8988T (cell line): ENCODE measurements around the gene ZIC2.

Experiments used
- DNase-seq: peaks from one replicate; pipeline ENCODE4 v3.0.0; 2011

ZIC2 gene

DNA sequence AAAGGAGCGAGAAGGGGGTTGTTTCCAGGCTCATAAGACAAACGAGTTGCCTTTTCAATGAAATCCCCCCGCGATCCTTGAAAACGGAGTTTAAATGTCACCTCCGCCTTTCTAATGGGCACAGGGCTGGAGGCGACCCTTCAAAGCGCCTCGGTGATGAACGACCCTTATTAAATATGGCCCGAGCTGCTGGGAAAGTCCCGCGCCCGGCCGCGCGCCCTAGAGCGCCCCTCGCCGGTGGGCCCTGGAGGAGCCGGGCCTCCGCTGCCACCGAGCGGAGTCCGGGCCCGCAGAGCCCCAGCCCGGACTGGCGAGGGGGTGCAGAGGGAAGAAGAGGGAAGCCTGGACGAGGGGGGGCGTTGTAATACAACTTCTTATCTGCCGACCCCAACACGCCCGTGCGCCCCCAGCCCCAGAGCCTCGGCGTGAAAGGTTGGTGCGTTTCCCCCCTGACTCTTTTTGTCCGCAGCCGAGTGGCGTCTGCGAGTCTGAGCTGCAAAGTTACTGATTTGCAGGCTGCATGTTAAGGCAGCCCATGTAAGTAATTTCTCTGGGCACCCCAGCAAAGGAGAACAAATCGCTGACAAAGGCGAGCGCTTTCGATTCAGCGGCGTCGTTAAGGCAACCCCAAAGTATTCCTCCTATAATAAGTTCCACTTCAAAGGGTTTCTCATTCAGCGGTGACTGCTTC lies 21.9 kb upstream of the ZIC2 start:
- no peak for DNase-seq

DNA sequence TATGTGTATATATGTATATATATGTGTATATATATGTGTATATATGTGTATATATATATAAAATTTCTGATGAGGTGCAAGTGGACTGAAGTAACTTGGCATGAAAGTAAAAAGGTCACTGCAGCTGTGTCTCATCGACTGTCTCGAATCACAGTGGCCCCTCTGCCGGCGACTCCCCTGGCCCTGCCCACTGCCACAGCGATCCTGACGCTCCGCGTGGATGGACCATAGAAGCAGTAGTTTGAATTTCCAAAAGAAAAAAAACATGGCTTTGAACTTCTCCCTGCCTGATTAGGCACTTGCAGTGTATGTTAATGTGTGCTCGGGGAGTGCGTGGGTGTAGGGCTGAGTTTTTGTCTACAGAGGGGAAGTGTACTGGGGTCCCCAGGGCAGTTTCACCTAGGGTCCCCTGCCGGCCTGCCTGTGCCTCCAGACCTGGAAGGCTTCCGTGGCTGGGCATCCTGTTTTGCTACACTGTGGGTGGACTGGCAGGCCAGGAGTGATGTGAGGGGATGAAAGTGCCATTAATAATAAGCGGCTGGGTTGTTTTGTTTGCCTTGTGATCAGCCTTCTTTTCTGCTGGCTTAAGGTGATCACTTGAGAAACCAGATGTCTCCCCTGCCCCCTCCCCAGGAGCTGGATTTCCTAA lies 20.8 kb upstream of the ZIC2 start:
- DNase-seq = no peak

DNA sequence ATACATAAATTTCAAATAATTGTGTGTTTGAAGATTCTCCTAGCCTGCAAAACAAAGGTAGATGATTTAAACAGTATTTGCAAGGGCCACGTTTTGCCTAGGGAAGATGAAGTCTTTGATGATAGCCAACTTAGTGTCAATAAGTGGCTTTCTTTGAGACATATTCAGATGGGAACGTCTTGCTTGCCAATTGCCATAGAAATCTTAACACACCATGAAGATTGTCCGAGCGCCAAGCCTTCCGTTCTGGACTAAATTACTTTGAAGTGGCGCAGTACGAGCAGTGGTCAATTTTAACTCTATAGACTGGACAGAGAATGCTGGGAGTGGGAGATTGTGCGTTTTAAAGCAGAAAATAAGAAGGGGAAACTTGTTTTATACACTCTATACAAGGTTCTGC lies 19.9 kb upstream of the ZIC2 start:
- DNase-seq = no peak

DNA sequence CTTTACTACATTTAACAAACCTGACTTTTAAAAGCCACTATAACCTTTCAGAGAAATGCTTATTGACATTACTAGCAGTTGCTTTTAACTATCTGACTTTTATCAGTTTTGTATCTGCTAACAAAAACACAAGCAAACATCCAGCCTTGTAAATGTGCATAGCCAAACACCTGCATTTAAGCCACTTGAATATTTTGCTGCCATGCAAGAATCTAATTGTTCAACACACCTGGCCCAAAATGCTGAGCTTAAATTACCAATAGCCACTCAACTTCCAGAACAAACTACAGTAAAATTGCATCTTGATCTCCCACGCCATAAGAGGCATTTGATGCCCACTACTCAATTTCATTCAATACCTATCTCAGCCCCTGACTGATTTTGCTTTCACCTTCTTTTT lies 19.3 kb upstream of the ZIC2 start:
- DNase-seq = no peak

DNA sequence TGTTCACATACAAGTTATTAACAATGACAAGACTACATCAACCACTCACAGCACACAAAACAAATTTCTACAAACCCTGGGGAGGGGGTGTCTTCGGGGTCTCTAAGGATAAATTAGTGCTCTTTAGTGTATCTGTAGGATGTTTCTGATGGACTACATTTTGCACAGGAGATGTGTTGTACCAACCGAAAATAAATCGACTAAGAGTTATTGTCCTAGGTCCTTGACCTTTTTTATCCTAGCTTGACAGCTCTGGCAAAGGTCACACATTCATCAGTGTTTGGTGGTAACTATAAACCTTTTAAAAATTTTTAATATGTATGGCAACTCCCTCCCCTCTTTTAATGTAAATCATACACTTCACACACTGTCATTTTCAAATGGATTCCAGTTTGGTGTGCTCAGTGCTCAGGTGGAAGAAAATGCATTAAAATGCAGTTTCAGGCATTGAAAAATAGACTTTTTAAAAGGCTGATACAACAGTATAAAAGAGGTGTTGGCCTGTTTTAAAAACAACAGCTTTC lies 17.7 kb upstream of the ZIC2 start:
- no peak for DNase-seq

DNA sequence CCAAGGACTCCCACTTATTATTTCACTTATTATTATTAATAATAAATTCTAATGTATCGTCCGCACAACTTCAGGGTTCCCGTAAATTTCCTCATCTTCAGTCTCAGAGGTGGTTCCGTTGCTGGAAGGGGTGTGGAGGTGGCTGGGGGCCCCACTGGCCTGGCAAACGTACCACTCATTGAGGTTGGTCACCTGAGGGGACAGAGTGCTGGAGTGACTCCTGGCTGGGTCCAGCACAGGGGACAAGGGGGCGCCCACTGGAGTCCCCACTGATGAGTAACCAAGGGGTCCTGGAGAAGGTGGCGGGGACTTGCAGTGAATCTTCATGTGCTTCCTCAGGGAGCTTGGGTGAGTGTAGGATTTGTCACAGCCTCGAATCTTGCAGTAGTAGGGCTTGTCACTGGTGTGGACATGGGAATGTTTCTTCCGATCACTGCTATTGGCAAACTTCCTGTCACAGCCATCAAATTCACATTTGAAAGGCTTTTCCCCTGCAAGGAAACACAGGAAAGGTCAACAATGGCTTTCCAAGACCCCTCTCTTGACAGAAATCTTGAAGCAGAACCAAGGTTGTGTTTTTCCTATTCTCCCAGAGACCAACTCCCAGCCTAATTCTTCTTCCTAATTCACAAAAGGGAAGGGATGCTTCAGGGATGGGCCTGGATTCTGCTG lies 16.1 kb upstream of the ZIC2 start:
- no peak for DNase-seq

DNA sequence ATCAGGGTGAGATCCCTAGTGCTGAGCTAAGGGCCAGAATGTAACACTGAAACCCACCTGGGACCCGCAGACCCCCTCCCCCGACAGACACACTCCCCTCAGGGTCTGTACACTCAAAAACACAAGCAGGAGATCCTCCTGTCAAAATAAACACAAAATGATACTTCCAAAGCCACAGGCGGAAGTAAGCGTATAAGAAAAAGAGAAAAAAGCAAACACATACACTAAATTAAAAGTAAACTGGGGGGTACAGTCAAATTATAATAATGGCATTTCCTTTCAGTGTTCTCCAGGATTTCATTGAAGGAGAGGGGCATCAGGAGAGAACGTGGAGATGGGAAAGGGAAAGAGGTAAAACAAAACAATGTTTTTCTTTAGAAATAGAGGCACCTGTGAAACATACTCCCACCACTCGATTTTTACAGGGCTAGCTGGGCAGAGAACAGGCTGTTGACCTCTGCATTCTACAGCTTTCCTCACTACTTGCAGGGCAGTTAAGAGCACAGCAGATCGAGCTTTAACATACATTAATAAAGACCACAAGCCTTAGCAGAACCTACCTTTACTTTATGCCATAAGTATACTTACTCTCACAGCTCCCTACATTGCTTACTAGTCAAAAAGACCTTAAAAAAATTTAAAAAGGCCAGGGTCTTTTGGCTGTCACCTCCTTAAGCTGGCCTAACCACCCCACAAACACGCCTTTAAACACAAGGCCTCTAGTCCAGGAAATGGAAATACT lies 15.3 kb upstream of the ZIC2 start:
- no peak for DNase-seq

DNA sequence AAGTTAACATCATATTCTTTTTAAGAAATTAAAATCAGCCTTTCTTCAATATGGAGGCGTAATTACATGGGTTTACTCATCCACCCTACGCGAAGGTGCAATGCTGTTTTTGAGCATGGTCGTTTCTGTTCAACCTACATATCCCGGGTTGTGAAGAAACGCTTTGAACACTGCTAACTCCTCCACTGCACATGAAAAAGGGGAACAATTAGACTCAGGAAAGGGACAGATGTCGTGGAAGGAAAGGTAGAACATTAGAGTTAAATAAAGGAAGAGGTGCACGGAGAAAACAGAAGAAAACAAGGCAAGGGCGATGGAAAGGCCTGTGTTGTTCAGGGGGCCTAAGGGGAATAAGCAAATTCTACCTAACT lies 14.1 kb upstream of the ZIC2 start:
- no peak for DNase-seq

DNA sequence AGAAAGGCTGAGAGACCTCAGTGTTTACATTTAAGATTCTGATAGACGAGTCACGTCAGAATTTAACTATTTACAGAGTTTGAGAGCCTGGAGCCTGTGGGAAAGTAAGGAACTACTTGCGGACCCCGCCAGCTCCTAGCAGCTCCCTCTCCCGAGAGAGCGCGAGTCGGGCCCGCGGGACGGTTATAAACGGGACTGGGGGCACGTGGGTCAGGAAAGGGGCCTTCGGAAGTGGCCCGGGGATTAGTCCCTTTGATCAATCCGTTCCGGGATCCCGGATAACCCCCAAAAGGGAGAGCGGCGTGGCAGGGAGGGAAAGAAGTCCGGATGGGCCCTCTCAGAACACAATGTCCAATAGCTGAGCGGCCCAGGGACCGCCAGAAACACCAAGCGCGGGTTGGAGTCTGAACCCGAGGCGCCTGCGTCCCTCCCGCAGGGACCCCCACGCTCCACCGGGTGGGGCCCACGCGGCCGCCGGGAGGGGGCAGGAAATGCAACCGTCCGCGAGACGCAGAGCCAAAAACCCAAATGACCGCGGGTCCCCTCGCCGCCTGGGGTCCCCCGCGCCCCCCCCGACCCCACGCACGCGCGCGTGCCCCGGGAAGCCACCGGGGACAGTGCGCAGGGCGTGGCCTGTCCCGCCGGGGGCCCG lies 13.6 kb upstream of the ZIC2 start:
- DNase-seq = no peak

DNA sequence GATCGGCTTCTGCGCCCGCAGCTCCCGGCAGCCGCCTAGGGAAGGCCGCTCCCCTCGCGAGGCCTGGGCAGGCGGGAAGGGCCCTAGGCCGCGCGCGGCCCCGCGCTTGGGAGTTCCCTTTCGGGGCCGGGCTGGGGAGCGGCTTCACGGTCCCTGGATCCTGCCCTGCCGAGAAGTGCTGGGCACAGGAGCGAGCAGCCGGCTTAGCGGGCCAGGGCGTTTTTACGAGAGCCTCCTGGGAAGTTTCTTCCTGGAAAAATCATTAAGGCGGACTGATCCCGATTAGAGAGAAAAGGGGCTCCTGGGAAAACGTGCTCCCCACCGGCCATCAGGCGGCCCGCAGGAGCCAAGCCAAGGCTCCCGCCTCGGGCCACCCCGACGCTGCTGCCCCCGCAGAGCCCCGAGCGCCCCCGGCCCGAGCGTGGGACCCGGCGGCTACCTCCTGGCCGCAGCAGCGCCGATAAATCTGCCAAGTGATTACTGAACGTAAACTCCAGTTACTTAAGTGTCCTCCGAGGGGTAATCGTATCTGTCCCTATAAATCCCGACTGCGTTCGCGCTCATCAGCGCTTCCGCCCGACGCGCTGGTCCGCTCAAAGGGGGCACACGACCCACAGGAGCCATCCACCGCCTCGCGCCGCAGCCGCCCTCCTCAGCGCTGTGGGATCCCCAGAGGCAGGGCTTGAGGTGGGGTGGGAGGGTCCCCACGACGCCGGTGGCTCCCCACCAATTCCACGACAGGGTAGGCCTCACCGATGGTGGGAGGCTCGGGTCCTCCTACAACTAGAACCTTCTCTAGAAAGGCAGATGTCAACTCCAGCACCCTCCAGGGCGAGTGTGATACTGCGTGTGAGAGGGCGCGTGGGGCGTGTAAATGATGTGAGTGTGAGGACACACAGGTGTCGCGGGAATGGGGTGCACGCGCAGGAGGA lies 12.8 kb upstream of the ZIC2 start:
- no peak for DNase-seq

DNA sequence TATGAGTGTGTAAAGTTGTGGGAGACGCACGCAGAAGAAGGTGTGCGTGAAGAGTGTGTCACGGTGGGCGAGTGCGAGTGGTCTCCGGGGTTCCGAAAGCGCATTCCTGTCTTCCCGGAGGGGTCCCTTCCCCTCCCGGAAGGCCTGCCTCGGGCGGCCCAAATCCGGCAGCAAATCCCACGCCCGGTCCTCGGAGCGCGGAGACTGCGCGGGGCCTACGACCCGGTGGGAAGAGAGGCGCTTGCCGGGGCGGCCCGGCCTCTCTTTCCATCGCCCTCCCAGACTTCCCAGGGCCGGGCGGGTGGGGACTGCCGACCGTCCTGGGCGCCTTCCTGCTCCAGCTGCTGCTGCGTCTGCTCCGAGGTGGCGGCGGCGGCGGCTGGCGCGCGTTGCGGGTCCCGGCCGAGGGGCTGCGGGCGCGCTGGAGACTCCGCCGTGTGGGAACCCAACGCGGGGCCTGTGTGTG lies 12.1 kb upstream of the ZIC2 start:
- DNase-seq = no peak

DNA sequence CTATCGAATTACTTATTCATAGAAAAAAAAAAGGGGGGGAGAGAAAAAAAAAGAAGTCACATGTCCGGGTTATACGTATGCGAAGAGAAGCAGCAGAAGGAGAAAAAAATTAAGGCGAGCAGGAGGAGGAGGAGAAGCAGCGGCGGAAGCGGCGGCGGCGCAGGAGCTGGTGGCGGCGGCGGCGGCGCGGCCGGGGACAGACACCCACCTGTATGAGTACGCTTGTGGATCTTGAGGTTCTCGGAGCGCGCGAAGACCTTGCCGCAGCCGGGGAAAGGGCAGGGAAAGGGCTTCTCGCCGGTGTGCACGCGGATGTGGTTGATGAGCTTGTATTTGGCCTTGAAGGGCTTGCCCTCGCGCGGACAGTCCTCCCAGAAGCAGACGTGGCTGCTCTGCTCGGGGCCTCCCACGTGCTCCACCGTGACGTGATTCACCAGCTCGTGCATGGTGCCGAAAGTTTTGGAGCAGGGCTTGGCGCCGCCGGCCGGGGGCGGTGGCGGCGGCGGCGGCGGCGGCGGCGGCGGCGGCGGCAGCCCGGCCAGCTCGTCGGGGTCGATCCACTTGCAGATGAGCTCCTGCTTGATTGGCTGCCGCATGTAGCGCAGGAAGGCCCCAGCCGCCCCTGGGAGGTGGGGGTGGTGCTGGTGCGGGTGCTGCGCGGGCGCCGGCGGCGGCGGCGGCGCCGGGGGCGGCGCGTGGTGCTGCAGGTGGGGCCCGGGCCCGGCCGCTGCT lies 11.5 kb upstream of the ZIC2 start:
- DNase-seq = peak; percentile 85

DNA sequence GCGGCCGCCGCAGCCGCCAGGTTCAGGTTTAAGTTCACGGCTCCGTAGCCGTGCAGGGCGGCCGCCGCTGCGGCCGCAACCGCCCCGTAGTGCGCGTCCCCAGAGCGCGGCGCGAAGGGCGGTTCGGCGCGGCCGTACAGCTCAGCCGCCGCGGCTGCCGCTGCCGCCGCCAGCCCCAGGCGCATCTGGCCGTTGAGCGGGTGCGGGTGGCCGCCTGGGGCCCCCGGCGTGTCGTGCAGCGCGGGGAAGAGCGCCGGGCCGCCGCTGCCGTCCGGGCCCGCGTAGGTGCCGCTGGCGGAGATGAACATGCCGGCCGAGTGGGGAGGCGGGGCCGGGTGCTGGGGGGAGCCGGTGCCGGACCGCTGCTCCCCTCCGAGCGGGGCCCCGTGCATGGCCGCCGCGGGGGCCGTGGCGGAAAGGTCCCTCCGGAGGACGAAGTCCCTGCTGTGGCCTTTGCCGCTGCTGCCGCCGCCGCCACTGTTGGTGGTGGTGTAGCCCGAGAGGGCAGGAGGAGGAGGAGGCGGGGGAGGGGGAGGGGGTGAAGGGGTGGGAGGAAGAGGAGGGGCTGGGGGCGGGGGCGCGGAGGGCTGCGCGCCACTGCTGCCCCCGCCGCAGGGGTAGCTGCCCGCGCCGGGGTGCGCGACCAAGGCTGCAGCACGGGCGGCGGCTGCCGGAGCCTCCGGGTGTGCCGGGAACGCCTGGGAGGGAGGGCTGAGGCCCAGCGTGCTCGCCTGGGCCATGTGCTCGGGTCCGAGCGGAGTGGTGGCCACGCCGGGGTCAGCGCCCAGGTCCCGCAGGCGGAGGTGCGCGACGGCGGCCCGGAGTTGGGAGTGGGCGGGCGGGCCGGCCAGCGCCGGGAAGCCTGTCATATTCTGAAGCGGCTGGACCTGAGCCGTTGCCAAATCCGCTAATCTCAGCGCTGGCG lies 10.7 kb upstream of the ZIC2 start:
- no peak for DNase-seq

DNA sequence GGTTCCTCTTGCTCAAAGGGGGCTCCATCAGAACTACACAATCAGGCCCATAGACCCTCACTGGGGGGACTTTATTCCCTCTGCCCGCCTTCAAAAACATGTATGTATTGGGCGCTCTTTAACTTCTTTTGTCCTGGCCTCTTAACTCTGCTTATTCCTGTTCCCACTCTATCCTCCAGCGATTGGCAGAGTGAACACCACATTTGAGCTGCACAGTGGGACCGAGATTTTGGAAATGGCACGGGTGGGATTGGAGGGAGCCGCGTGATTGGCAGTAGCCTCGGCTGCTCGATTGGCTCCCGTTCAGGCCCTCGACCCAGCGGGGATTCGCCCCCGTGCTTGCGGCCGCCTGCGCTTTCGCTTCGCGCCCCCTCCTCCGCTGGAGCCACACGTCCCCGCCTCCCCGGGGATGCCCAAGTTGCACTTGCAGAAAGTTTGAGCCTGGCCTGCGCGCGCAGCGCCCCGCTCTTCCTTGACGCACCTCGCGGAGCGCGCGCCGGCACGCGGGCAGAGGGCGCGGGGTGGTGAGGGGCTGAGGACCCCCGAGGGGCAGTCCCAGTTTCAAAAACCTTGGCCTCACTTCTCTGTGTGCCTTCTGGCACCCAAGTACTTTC lies 9.9 kb upstream of the ZIC2 start, which contains the start of gene ZIC5:
Gene ZIC5 (minus strand): TSS at position 192 of the 614 bp plus-strand sequence. CDS start 164 bp downstream, at position 28.
- DNase-seq = no peak

DNA sequence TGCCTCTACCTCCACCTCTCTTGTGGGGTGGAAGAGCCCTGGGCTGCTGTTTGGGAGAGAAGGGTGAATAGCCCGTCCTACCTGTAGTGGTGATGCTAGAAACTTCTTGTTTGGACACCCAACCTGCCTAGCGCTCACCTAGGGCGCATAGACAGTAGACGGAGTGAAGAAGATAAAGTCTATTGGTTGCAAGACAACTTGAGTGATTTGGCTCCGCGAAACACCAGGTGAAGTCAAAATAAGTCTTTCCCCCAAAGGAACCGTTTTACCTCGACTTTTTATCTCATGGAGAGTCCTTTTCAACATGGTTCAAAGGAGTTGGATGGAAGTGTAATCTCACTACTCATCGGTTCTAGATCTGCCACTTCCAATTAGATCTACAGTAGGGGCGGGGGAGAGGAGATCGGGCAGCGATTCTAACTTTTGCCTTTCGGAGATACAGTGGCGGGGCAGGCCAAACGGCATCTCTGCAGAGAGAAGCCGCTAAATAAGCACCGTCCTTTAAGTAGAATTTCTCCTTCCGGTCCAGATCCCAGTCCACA lies 9.3 kb upstream of the ZIC2 start:
- no peak for DNase-seq

DNA sequence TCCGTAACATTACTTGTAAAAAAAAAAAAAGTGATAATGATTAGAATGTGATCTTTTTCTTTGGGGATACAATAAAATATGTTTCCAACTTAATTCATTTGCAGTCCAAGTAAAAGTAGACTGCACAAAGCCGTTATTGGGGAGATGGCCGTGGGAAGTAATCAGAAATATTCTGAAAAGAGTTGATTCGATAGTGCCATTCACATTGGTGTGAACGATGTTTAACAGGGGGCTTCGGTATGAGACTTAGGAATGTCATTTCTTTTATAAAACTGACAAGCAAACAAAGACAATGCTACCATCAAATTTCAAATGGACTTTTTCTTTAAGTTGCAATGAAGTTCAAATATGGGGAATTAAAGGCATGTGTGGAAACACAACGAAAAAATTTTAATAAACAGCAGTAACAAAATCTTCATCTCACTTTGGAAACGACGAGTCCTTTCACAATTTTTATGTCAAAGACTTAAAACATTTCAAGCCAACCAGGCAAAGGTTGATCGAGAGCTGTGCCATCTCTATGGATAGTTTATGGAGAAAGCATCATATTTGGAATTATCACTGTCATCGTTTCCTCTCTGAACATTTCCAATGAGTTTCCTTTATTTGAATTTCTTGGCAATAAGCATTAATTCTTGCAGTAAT lies 8.3 kb upstream of the ZIC2 start:
- DNase-seq = no peak

DNA sequence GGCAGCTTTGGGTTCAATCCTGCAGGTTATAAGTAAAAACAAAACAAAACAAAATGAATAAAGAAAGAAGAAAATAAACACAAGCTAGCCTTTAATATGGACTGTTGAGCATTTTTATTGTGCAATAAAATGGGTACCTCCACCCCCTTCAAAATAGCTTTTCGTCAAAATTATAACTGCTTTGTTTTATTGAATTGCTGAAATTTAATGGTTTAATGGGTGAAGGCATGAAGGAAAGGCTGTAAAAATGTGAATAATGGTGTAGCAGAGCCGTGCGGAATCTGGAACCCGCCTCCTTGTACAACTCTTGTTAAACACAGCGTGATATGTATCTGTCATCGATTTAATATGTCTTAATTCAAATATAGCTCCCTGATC lies 7.8 kb upstream of the ZIC2 start:
- DNase-seq = no peak

DNA sequence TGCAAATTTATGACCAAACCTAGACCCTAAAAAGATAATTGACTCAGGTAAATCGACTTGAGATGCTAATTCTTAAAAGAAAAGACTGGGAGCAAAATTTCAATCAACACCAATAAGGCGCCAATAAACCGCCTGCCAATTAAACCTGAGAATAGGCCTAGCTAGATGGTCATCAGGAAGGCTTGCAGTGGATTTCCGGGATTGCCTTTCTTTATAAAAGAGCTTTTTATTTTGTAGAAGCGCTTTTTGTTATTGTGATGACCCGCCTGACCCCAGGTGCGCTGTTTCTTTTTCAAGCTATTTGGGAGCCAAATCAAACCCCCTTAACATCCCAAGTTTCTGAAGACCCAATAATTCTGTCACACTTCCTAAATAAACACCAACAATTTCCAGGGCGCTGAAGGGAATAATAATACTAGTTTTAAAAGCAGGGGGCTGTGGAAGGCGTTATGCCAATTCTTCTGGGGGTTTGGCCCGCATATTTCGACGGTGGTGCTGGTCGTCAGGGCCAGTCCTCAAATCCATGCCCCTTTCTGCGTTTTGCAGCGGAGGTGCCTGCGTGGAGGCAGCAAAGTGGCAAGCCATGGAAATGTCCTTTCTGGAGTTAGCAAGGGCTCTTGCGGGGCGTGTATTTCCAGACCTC lies 7.2 kb upstream of the ZIC2 start:
- no peak for DNase-seq
